GM13976 (cell line): ENCODE results near the gene GOLGA2.

Experiments used
- DNase-seq: peaks from one replicate; pipeline ENCODE4 v3.0.0; 2012; ENCODE audit warnings: low spot score
- in situ Hi-C: fragments of 300-500 bp; cut with MboI; formaldehyde crosslinking; loops from one replicate; pipeline ENCODE4 v1.12.0; 2022; ENCODE audit warnings: low sequenced_read_pairs, mixed read lengths, inconsistent platforms; ENCODE audit not compliant: unreplicated experiment
- TF ChIP-seq, protein P1 (sequence below): IDR thresholded peaks from 2 replicates; pipeline ENCODE4 v1.5.1; 2012; ENCODE audit warnings: borderline replicate concordance, mild to moderate bottlenecking; ENCODE audit not compliant: insufficient read depth; ENCODE audit errors: extremely low read depth, missing control alignments, control extremely low read depth

GOLGA2 gene

DNA sequence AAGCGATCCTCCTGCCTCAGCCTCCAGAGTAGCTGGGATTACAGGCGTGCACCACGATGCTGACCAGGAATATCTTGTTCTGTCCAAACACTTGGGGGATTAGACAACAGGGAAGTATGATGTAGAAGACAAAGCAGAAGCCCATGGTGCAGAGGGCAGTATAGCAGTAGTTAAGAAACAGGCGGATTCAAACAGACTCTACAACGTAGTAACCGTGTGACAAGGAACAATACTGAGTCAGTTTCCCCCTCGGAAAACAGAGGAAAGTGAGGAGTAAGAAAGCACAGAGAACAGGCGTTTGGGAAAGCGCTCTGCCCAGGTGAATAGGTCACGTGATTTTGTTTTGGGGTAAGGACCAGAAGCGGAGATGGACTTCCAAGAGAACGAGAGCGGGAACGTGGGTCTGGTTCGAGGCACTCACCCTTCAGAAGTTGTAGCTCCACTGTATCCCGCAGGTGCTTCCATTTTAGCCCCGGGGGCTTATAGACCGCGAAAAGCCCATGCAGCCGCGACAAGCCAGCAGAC lies 46.1 kb upstream of the GOLGA2 start:
- in situ Hi-C loops = no loop called here
- DNase-seq = no peak
- TF ChIP-seq, protein P1, sequence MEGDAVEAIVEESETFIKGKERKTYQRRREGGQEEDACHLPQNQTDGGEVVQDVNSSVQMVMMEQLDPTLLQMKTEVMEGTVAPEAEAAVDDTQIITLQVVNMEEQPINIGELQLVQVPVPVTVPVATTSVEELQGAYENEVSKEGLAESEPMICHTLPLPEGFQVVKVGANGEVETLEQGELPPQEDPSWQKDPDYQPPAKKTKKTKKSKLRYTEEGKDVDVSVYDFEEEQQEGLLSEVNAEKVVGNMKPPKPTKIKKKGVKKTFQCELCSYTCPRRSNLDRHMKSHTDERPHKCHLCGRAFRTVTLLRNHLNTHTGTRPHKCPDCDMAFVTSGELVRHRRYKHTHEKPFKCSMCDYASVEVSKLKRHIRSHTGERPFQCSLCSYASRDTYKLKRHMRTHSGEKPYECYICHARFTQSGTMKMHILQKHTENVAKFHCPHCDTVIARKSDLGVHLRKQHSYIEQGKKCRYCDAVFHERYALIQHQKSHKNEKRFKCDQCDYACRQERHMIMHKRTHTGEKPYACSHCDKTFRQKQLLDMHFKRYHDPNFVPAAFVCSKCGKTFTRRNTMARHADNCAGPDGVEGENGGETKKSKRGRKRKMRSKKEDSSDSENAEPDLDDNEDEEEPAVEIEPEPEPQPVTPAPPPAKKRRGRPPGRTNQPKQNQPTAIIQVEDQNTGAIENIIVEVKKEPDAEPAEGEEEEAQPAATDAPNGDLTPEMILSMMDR = no peak

DNA sequence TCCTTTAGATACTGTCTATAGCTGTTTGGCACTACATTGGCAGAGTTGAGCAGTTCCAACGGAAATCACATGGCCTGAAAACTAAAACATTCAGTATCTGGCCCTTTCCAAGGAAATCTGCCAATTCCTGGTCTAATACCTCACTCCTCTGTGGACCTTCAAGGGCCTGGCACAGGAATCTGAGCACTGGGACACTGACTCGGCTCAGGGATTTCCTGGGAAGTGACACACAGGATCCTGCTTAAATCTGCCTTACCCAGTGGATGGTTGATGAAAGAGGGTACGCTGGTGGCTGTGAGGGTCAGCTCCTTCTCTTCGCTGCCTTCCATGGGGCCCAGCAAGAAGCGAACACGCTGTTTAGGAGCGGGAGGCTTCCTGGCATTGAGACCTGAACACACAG lies 45.5 kb upstream of the GOLGA2 start:
- DNase-seq = no peak
- TF ChIP-seq, protein P1 = no peak
- in situ Hi-C loops = no loop called here

DNA sequence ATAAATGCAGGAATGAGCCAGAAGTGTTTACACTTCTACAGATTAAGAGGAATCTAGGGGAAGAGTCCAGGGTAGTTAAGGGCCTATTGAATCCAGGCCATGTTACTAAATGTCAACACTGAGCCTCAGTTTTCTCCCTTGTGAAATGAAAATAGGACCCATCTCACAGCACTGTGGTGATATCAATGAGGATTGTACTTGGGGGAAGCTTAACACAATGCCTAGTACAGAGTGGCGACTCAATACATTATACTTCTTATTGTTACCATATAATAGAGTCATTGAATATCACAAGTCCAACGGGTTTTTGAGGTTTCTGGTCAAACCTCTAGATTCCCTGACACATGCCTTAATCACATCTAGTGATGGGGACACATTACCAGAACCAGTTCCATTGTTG lies 41.8 kb upstream of the GOLGA2 start:
- TF ChIP-seq, protein P1 = no peak
- in situ Hi-C loops = no loop called here
- DNase-seq = no peak

DNA sequence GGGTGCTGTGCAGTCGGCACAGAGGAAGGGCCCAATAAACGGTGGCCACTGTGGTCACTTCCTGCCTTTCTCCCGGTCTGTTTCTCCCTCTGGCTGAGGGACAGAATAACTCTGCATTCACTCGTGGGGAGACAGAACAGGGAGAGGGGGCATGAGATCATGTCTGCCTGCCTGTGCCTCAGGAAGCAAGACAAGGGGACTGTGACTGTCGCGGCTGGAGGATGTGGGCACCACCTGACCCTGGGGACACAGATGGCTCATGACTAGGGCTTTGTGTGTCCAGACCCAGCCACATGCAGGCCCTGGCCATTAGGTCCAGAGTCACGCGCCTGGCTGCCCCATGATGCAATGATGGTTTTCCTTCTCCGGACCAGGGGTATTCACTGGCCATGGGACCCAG lies 40.6 kb upstream of the GOLGA2 start:
- TF ChIP-seq, protein P1 = no peak
- no peak for DNase-seq

DNA sequence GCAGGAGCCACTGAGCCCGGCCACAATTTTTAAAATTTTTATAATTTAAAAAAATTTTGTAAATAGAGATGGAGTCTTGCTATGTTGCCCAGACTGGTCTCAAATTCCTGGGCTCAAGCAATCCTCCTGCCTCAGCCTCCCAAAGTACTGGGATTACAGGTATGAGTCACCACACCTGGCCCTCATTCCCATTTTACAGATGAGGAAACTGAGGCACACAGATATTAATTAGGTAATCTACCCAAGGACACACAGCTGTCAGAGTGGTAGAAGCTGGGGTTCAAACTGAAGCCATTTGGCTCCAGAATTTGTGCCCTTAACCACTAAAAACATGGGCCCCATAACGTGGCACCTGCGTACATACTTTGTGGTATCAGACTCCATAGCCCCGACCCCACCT lies 38.9 kb upstream of the GOLGA2 start:
- DNase-seq = no peak
- in situ Hi-C loops = no loop called here
- TF ChIP-seq, protein P1 = no peak

More for the DNA sequence above, 40.6 kb upstream of the GOLGA2 start:
- in situ Hi-C loops = no loop called here

DNA sequence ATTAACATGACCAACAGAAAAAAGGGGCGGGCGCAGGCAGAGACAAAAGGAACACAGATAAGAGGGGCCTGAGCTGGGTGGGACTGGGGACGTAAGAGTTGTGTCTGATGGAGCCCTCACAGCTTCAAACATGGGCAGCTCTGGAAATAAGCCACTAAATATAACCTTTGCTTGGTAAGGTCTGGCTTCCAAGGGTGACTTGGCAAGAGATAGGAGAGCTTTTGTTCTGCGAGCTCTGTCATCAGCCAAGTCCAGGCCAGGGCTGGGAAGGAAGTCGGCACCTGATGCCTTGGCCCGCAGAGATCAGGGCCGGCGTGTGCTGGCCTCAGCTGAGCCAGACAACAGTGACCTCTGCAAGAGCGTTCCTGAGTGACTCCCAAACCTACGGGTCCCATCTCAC lies 34.7 kb upstream of the GOLGA2 start:
- in situ Hi-C loops = no loop called here
- no peak for DNase-seq
- TF ChIP-seq, protein P1 = no peak

DNA sequence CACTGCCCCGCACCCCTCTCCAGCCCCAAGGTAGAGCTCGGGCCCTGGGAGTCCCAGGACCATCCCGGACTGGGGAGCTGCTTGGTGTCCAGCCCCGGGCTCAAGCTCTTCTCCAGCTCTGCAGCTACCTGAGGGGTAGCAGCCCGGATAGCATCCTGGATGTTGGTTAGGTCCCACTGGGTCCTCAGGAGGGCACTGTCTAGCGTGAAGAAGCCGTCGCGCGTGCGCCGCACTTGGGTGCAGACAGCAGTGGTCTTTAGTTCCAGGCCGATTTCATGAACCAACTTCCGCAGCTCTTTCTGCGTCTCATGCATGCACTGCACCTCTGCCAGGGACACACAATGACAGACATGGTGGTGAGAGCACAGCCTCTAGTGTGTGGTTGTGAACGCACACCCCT lies 33.7 kb upstream of the GOLGA2 start:
- TF ChIP-seq, protein P1 = no peak

More for the DNA sequence above, 33.7 kb upstream of the GOLGA2 start:
- DNase-seq = no peak
- in situ Hi-C loops = no loop called here
